ENCODE results near the gene CLRN3. TPM values are rescaled to one million over a fixed set of nuclear protein-coding genes. Genes with fewer than 3 reads are reported as not detected.

CLRN3 gene
- total and polyA plus RNA-seq, 2 of the 8 experiments (the other 6 are each of a cell fraction or from before 2014, with no cell fraction given), result not detected

- TF ChIP-seq EGR1 (IDR thresholded peaks at IDR 0.05; ENCODE audit: borderline replicate concordance, low read depth, low read length) (no peak), TAF7 (optimal IDR thresholded peaks at IDR 0.05; ENCODE audit: borderline replicate concordance, low read depth, low read length) (no peak), KDM1A (IDR thresholded peaks at IDR 0.05; ENCODE audit: borderline replicate concordance, low read length) (no peak), ATF3 (IDR thresholded peaks at IDR 0.05; ENCODE audit: insufficient read depth, low read depth, low read length) (no peak), SAP30 (IDR thresholded peaks at IDR 0.05; ENCODE audit: insufficient read depth, insufficient replicate concordance, low read length) (no peak), HDAC2 (IDR thresholded peaks at IDR 0.05; ENCODE audit: borderline replicate concordance in 1 of 2, low read depth in 2 of 2, low read length in 2 of 2) (no peak)
These were observed 28.5 kb upstream of the CLRN3 start (continued) for GRCh38 chr10:127921075-127921752.

Measured in H1 (cell line).